Measurements from ENCODE around the gene R3HCC1L. TPM values are rescaled to one million over a fixed set of nuclear protein-coding genes. Genes with fewer than 3 reads are reported as not detected.

R3HCC1L gene
- total and polyA plus RNA-seq, 12 donors, result 6.5 to 24.3 (median 10.1) TPM

DNA sequence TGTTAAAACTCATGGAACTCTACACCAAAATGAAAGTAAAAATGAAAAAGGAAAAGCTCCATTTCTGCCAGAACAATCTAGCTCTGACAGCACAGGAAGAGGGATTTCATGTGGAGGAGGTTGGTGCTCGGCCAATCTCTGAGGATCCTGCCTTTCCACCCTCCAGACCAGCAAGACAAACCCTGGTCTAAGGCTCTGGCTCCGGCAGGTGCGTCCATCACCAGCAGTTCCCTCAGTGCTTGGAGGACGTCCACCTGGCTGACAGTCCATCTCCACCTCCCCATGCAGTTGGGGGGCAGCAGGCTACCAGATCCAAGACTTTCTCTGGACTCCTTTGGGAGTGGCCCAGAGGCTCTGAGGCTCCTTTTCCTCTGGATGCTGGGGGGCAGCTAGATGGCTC lies 158.5 kb downstream of the R3HCC1L start:
- DNase-seq, result no peak
- Histone ChIP-seq H3K27me3 (no peaks in the 10 kb centered on the region), H3K9me3 (replicated peaks in 1 of 3) (no peaks in the 10 kb centered on the region), H3K36me3 (replicated peaks in 1 of 2) (no peaks in the 10 kb centered on the region), H3K4me1 (replicated peaks in 1 of 2) (no peaks in the 10 kb centered on the region), H3K4me3 (no peak overlapping the region), H3K27ac (peak overlapping the region in 2 of 5 donors; percentile 34 to 78)
- intact Hi-C loops (cut with DNase I), result no loop called here
- TF ChIP-seq POLR2A (IDR thresholded peaks at IDR 0.05), result no peak
- TF ChIP-seq, protein P1, sequence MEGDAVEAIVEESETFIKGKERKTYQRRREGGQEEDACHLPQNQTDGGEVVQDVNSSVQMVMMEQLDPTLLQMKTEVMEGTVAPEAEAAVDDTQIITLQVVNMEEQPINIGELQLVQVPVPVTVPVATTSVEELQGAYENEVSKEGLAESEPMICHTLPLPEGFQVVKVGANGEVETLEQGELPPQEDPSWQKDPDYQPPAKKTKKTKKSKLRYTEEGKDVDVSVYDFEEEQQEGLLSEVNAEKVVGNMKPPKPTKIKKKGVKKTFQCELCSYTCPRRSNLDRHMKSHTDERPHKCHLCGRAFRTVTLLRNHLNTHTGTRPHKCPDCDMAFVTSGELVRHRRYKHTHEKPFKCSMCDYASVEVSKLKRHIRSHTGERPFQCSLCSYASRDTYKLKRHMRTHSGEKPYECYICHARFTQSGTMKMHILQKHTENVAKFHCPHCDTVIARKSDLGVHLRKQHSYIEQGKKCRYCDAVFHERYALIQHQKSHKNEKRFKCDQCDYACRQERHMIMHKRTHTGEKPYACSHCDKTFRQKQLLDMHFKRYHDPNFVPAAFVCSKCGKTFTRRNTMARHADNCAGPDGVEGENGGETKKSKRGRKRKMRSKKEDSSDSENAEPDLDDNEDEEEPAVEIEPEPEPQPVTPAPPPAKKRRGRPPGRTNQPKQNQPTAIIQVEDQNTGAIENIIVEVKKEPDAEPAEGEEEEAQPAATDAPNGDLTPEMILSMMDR (IDR thresholded peaks at IDR 0.05), result no peak
- 56 to 68% (median 64%) methylated on average over 3 to 4 of the region's 4 CpGs for WGBS, 4 donors

DNA sequence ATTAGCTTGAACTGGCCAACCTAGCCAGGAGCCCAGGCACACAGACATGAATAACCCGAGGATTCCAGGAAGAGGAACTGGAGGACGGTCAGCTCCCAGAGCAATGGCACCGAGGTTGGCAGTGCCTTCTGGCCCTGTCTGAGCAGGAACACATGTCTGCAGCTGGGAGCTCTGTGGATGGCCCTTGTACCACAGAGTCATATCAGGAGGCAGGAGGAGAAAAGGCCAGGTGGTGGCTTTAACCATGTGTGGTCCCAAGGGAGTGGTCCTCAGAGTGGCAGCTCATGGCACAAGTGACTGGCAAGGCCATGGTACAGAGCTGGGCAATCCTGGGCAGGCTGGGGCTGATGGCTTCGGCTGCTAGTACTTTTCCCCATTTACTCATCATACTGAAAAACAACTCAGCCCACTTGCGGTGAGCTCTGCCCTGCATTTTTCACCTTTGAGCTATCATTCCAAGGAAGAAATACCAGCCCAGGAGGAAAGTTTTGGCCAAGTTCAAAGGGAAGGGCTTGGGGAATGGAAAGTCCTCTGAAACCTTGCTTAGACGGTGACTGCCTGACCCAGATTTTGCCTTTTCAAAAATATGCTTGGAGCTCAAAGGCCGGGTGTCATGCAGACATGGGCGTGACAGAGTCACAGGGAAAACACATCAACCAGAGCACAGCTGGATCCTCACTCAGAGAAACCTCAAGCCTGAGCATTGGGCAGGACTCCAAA lies 159.3 kb downstream of the R3HCC1L start:
- H3K27ac ChIP-seq, result peak overlapping the region in 2 of 5 donors; percentile 34 to 78

DNA sequence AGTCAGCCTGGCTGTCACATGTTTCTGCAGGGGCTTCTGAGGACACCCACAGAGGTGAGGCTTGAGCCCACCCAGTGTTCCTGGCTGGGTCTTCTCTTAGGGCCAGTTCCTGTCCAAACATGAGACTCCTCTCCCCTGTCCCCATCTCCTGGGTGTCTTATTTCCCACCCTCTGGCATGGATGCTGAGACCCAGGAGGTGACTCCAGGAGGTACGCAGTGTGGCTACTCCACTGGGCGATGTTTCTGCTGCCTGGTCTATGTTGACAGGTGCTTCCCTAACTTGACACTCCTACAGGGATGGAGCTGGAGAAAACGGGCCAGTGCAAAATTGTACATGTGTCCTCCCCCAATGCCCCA lies 159.8 kb downstream of the R3HCC1L start:
- H3K27ac ChIP-seq, result peak overlapping the region in 1 of 5 donors; percentile 44
- intact Hi-C loops (cut with DNase I), result no loop called here
- no peaks in the 10 kb centered on the region for H3K27me3 ChIP-seq

More for the DNA sequence above, 159.3 kb downstream of the R3HCC1L start:
- WGBS, 4 donors, result 59 to 73% (median 67%) methylated on average over 5 to 8 of the region's 8 CpGs
- Histone ChIP-seq H3K27me3 (no peaks in the 10 kb centered on the region), H3K9me3 (replicated peaks in 1 of 3) (no peaks in the 10 kb centered on the region), H3K4me1 (replicated peaks in 1 of 2) (no peaks in the 10 kb centered on the region), H3K4me3 (no peak overlapping the region), H3K36me3 (replicated peaks in 1 of 2) (no peaks in the 10 kb centered on the region)
- intact Hi-C loops (cut with DNase I), result no loop called here
- peak in 2 of 7 donors; percentile 37 to 59 for DNase-seq
- TF ChIP-seq POLR2A (IDR thresholded peaks at IDR 0.05), result no peak
- TF ChIP-seq, protein P1 (IDR thresholded peaks at IDR 0.05), result no peak

More for the DNA sequence above, 159.8 kb downstream of the R3HCC1L start:
- no peaks in the 10 kb centered on the region for H3K4me1 ChIP-seq (replicated peaks in 1 of 2)
- 67 to 85% (median 77%) methylated on average over 2 to 3 of the region's 3 CpGs for WGBS, 4 donors
- H3K4me3 ChIP-seq, result no peak overlapping the region
- TF ChIP-seq, protein P1 (IDR thresholded peaks at IDR 0.05), result no peak
- no peak for TF ChIP-seq POLR2A (IDR thresholded peaks at IDR 0.05)
- no peaks in the 10 kb centered on the region for H3K36me3 ChIP-seq (replicated peaks in 1 of 2)
- DNase-seq, result no peak
- no peaks in the 10 kb centered on the region for H3K9me3 ChIP-seq (replicated peaks in 1 of 3)

Other genes with a start within 250 kb of the R3HCC1L start
- under 1 TPM in 5 of 9 donors, not detected in 4; 0.11 to 0.97 (median 0.42) TPM for gene CRTAC1, start 104.0 kb upstream of the R3HCC1L start, total RNA-seq
- gene CRTAC1, start 104.0 kb upstream of the R3HCC1L start, polyA plus RNA-seq, result 1 to 10 TPM in 1 of 3 donors, under 1 TPM in 2; 0.09 to 1.4 (median 0.72) TPM
- gene LOXL4, start 133.5 kb downstream of the R3HCC1L start, total RNA-seq, result 10 to 100 TPM in 1 of 9 donors, 1 to 10 TPM in 7, under 1 TPM in 1; 0.61 to 14.4 (median 3.8) TPM
- 1 to 10 TPM; 1.4 to 7.8 (median 2.3) TPM for gene LOXL4, start 133.5 kb downstream of the R3HCC1L start, polyA plus RNA-seq